NCI-H2107 treated with DMSO at 0.1 percent for 48 hours (cell line): ENCODE measurements around the gene SPRED3.

ENCODE experiments used
- DNase-seq: peaks from one replicate; lab custom pipeline; 2025; ENCODE audit not compliant: unreplicated experiment; lab: John Stamatoyannopoulos, UW

SPRED3 gene

GRCh38 chr19:38443458-38443999 is 55.0 kb downstream of the SPRED3 start:
- DNase-seq, result no peak

GRCh38 chr19:38444026-38444425 is 55.5 kb downstream of the SPRED3 start:
- DNase-seq, result no peak

- DNase-seq, result no peak
These were observed 56.9 kb downstream of the SPRED3 start for GRCh38 chr19:38445362-38445761.

- DNase-seq, result no peak
These were observed 59.7 kb downstream of the SPRED3 start for GRCh38 chr19:38448225-38448624.
